Measurements from ENCODE around the gene LIPJ.

LIPJ gene

GRCh38 chr10:88624840-88625239, 38.3 kb downstream of the LIPJ start:
- H3K4me1 ChIP-seq = no peaks in the 10 kb centered on the region
- no peak for DNase-seq
- intact Hi-C loops (cut with DNase I; ENCODE audit: low total_unique reads) = no loop called here

GRCh38 chr10:88640186-88640585, 53.6 kb downstream of the LIPJ start:
- no peak for TF ChIP-seq CTCF (IDR thresholded peaks at IDR 0.05)
- Histone ChIP-seq H3K4me3 (no peak overlapping the region), H3K27me3 (no peaks in the 10 kb centered on the region), H3K36me3 (no peaks in the 10 kb centered on the region), H3K27ac (no peak overlapping the region), H3K4me1 (no peaks in the 10 kb centered on the region), H3K9me3 (peaks cover 0 to 13% (median 10%) of the 10 kb centered on the region in 3 donors)
- no peak for DNase-seq
- intact Hi-C loops (cut with DNase I; ENCODE audit: low total_unique reads) = no loop called here

More at GRCh38 chr10:88624840-88625239, 38.3 kb downstream of the LIPJ start:
- H3K36me3 ChIP-seq = no peaks in the 10 kb centered on the region
- H3K27ac ChIP-seq = no peak overlapping the region
- H3K4me3 ChIP-seq = no peak overlapping the region
- peaks cover 0 to 2% (median 0%) of the 10 kb centered on the region in 3 donors for H3K9me3 ChIP-seq
- TF ChIP-seq CTCF (IDR thresholded peaks at IDR 0.05) = no peak
- no peaks in the 10 kb centered on the region for H3K27me3 ChIP-seq

- no peak for TF ChIP-seq CTCF (IDR thresholded peaks at IDR 0.05)
- no peak for DNase-seq
- Histone ChIP-seq H3K27ac (no peak overlapping the region), H3K9me3 (peaks cover 0 to 10% (median 10%) of the 10 kb centered on the region in 3 donors), H3K4me3 (no peak overlapping the region), H3K27me3 (no peaks in the 10 kb centered on the region), H3K4me1 (no peaks in the 10 kb centered on the region), H3K36me3 (no peaks in the 10 kb centered on the region)
- intact Hi-C loops (cut with DNase I; ENCODE audit: low total_unique reads) = no loop called here
Measured at GRCh38 chr10:88642209-88642608, 55.6 kb downstream of the LIPJ start.

GRCh38 chr10:88642963-88643362, 56.4 kb downstream of the LIPJ start:
- no peaks in the 10 kb centered on the region for H3K36me3 ChIP-seq
- intact Hi-C loops (cut with DNase I; ENCODE audit: low total_unique reads) = no loop called here
- H3K27me3 ChIP-seq = no peaks in the 10 kb centered on the region
- no peaks in the 10 kb centered on the region for H3K4me1 ChIP-seq
- no peak overlapping the region for H3K27ac ChIP-seq
- no peak for DNase-seq
- no peak overlapping the region for H3K4me3 ChIP-seq
- peaks cover 0 to 6% (median 6%) of the 10 kb centered on the region in 3 donors for H3K9me3 ChIP-seq
- TF ChIP-seq CTCF (IDR thresholded peaks at IDR 0.05) = no peak

GRCh38 chr10:88647061-88647615, 60.6 kb downstream of the LIPJ start:
- no peaks in the 10 kb centered on the region for H3K36me3 ChIP-seq
- DNase-seq = no peak
- intact Hi-C loops (cut with DNase I; ENCODE audit: low total_unique reads) = no loop called here
- H3K9me3 ChIP-seq = no peaks in the 10 kb centered on the region
- peaks cover 0 to 15% (median 0%) of the 10 kb centered on the region in 4 donors for H3K4me1 ChIP-seq
- H3K27me3 ChIP-seq = no peaks in the 10 kb centered on the region
- H3K27ac ChIP-seq = no peak overlapping the region
- no peak overlapping the region for H3K4me3 ChIP-seq
- no peak for TF ChIP-seq CTCF (IDR thresholded peaks at IDR 0.05)

GRCh38 chr10:88651101-88651551, 64.6 kb downstream of the LIPJ start:
- Histone ChIP-seq H3K27me3 (no peaks in the 10 kb centered on the region), H3K4me3 (no peak overlapping the region), H3K27ac (no peak overlapping the region), H3K36me3 (no peaks in the 10 kb centered on the region), H3K4me1 (peaks cover 0 to 15% (median 0%) of the 10 kb centered on the region in 4 donors), H3K9me3 (no peaks in the 10 kb centered on the region)
- DNase-seq = no peak
- no peak for TF ChIP-seq CTCF (IDR thresholded peaks at IDR 0.05)
- intact Hi-C loops (cut with DNase I; ENCODE audit: low total_unique reads) = no loop called here
